Right hindlimb (tissue), 1 donor: ENCODE data around the gene TEX12.

ENCODE experiments used
- DNase-seq: peaks from one replicate; pipeline ENCODE4 v3.0.0-alpha.2; 2018

Gene TEX12

DNA sequence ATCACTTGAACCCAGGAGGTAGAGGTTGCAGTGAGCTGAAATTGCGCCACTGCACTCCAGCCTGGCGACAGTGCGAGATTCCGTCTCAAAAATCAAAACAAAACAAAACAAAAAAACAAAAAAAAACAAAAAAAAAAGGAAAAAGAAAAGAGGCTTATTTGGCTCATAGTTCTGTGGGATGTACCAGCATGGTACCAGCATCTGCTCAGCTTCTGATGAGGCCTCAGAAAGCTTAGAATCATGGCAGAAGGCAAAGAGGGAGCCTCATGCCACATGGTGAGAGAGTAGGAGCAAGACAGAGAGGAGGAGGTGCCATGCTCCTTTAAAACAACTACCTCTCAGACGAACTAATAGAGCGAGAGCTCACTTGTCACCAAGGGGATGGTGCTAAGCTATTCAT, 48.4 kb downstream of the TEX12 start:
- no peak for DNase-seq

DNA sequence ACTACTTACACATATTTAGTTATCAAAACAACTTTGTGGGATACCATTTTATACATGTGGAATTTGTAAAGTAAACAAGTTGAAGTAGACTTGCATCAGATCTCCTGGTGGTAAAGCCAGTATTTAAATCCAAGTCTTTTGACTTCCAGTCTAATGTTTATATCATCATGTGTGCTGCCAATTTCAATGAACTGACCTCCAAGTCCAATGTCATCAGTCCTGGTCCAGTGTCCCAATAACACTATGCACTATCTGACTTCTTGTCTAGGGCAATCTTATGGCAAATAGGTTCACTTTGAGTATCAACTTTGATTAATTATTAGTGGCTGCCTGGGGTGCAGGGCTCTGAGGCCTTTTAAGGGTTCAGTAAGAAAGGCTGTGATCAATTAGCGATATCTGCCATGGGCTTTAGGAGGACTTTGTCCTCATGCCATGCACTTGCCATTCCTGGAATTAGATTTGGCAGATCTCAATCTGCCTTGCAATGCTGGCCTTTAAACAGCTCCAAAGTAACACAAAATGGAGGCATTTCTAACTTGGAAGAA, 49.5 kb downstream of the TEX12 start:
- DNase-seq, result no peak

DNA sequence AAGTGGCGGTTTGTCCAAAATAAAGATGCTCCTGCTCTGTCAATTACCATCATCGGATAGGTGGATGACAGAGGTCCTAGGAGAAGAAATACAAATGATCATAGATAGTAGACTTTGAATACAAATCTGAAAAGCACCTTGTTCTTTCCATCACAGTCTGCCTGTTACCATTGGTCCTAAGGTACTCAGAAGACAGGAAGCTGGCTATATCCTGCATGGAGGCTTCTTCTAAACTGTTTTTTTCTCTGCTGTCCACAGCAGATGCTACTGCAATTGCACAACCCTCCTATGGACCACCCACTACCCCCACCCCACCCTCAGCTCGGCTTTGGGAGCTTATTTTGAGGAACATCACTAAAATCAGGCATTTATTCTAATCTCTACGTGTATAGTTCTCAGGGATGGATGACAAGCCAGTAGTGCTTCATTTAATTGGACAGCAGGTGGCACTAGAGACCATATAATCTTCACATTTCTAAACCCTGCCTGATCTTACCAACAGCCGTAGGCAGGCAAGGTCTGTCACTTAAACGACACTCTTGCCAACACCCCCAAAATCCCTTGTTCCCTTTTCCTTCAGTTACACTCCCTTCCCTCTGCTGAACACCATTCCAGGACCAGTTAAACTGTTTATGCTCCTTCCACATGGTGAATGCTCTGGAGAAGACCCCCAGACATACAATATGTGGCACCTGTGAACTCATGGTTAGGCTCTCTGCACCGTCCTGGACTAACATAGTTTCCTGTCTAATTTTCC, 52.5 kb downstream of the TEX12 start:
- peak; percentile 36 for DNase-seq

DNA sequence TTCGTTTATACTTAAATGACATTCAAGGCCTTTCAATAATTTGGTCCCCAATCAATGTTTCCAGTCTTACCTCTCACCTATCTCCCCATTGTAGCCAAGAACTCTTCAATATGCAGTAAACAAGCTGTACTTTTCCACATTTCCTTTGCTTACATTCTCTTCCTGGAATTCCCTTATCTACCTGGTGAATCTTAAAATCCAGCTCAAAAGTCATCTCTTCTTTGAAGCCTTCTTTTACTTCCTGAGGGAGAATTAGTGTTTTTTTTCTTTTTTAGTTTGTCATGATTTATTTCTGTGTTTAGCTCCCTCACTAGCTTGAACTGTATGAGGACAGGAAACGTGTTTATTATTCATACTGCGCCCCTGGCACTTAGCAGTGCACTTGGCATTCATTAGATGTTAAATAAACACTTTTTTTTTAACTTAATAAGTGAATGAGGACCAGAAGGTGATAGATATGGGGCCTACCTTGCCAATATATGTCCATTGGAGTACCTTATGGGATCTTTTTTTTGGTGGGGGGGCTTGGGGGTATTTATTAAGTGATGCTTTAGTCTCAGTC, 54.2 kb downstream of the TEX12 start:
- no peak for DNase-seq
